Neural progenitor cell (in vitro differentiated cells): ENCODE measurements around the gene DMRTC2. TPM values are rescaled to one million over a fixed set of nuclear protein-coding genes. Genes with fewer than 3 reads are reported as not detected.
"Not testable (repeated sequence)": the region's sequence is repeated elsewhere in the genome, so short reads cannot be mapped to it uniquely, and the experiment has no call there.

ENCODE experiments used
- DNase-seq: peaks from one replicate; pipeline ENCODE4 v3.0.0-alpha.2; 2016; ENCODE audit warnings: low spot score
- H2AFZ ChIP-seq: fragments of 200-600 bp; sonication (generic); replicated peaks from 2 replicates; pipeline ENCODE4 v1.6.1; 2016; ENCODE audit warnings: antibody characterized with exemption
- H3F3A ChIP-seq: fragments of 200-600 bp; sonication (generic); 2 replicates; pipeline ENCODE4 v1.6.1; 2016; ENCODE audit warnings: antibody characterized with exemption, low read depth
- H3K27ac ChIP-seq: fragments of 200-600 bp; sonication (generic); 2 replicates; pipeline ENCODE4 v1.5.1; 2016; ENCODE audit warnings: mild to moderate bottlenecking
- H3K27me3 ChIP-seq: fragments of 200-600 bp; sonication (generic); 2 replicates; pipeline ENCODE4 v1.6.1; 2016; ENCODE audit warnings: mild to moderate bottlenecking, moderate library complexity
- H3K36me3 ChIP-seq: fragments of 200-600 bp; sonication (generic); 2 replicates; pipeline ENCODE4 v1.5.1; 2016
- H3K4me1 ChIP-seq: fragments of 200-600 bp; sonication (generic); 2 replicates; pipeline ENCODE4 v1.6.1; 2016; ENCODE audit warnings: mixed run types
- H3K4me2 ChIP-seq: fragments of 200-600 bp; sonication (generic); 2 replicates; pipeline ENCODE4 v1.6.1; 2016
- H3K4me3 ChIP-seq: fragments of 200-600 bp; sonication (generic); 2 replicates; pipeline ENCODE4 v1.5.1; 2016
- H3K79me2 ChIP-seq: fragments of 200-600 bp; sonication (generic); 2 replicates; pipeline ENCODE4 v1.6.1; 2016; ENCODE audit warnings: low read depth
- H3K9ac ChIP-seq: fragments of 200-600 bp; sonication (generic); 2 replicates; pipeline ENCODE4 v1.6.1; 2016
- H3K9me3 ChIP-seq: fragments of 200-600 bp; sonication (generic); 2 replicates; pipeline ENCODE4 v1.5.1; 2016; ENCODE audit warnings: low read depth
- H4K20me1 ChIP-seq: fragments of 200-600 bp; sonication (generic); 2 replicates; pipeline ENCODE4 v1.6.1; 2016; ENCODE audit warnings: low read depth
- H3K27ac Mint-ChIP-seq: 3 replicates; pipeline ENCODE4 v1.8.0; 2021; ENCODE audit warnings: mixed read lengths
- H3K27me3 Mint-ChIP-seq: 2 replicates; pipeline ENCODE4 v1.8.0; 2022; ENCODE audit warnings: low read depth, mild to moderate bottlenecking, inconsistent platforms, moderate library complexity, mixed read lengths; ENCODE audit not compliant: insufficient read depth
- H3K36me3 Mint-ChIP-seq: 3 replicates; pipeline ENCODE4 v1.8.0; 2021; ENCODE audit warnings: mixed read lengths
- H3K4me1 Mint-ChIP-seq: 3 replicates; pipeline ENCODE4 v1.8.0; 2021; ENCODE audit warnings: mixed read lengths
- H3K4me3 Mint-ChIP-seq: 3 replicates; pipeline ENCODE4 v1.8.0; 2021; ENCODE audit warnings: mild to moderate bottlenecking, moderate library complexity, mixed read lengths
- H3K9me3 Mint-ChIP-seq: 3 replicates; pipeline ENCODE4 v1.8.0; 2020; ENCODE audit warnings: mixed read lengths
- CTCF ChIP-seq: fragments of 200-600 bp; sonication (generic); IDR thresholded peaks from 2 replicates; pipeline ENCODE4 v1.5.1; 2017; ENCODE audit warnings: antibody characterized with exemption, mild to moderate bottlenecking
- EZH2 ChIP-seq: fragments of 200-600 bp; sonication (generic); IDR thresholded peaks from 2 replicates; pipeline ENCODE4 v1.6.1; 2017; ENCODE audit warnings: antibody characterized with exemption, mild to moderate bottlenecking, moderate library complexity
- EZH2phosphoT487 ChIP-seq: fragments of 200-600 bp; sonication (generic); IDR thresholded peaks from 2 replicates; pipeline ENCODE4 v1.6.1; 2017; ENCODE audit warnings: antibody characterized with exemption
- total RNA-seq: library from RNA; depleted of rRNA; stranded (reverse); fragments of >200 nt; gene quantifications from 2 replicates; pipeline ENCODE4 v1.2.3, GENCODE V29; 2015; ENCODE audit warnings: low replicate concordance

DMRTC2 gene
- total RNA-seq, 1 donor from 2014 or later: not detected

- no peaks in the 10 kb centered on the region for H3K9me3 ChIP-seq
- no peaks in the 10 kb centered on the region for H3K36me3 ChIP-seq
- H3K36me3 Mint-ChIP-seq: peaks cover 9% of the 10 kb centered on the region
- no peak overlapping the region for H3K27ac Mint-ChIP-seq
- no peak overlapping the region for H2AFZ ChIP-seq
- no peak overlapping the region for H3K9ac ChIP-seq
- no peaks in the 10 kb centered on the region for H3K4me1 ChIP-seq
- no peak overlapping the region for H3K4me3 Mint-ChIP-seq
- peaks cover 57% of the 10 kb centered on the region for H3F3A ChIP-seq
- H3K27ac ChIP-seq: no peak overlapping the region
- TF ChIP-seq EZH2phosphoT487: no peak
- TF ChIP-seq EZH2: no peak
- peaks cover 4% of the 10 kb centered on the region for H3K27me3 ChIP-seq
- no peaks in the 10 kb centered on the region for H3K4me1 Mint-ChIP-seq
- no peak overlapping the region for H3K4me3 ChIP-seq
- no peak overlapping the region for H3K4me2 ChIP-seq
- H3K9me3 Mint-ChIP-seq: no peaks in the 10 kb centered on the region
- no peak for DNase-seq
- peaks cover 13% of the 10 kb centered on the region for H3K79me2 ChIP-seq
- H4K20me1 ChIP-seq: peaks cover 60% of the 10 kb centered on the region
- peaks cover 3% of the 10 kb centered on the region for H3K27me3 Mint-ChIP-seq
Measured at GRCh38 chr19:41872384-41872774, 27.5 kb downstream of the DMRTC2 start.

- Mint-ChIP-seq H3K27me3 (peaks cover 3% of the 10 kb centered on the region), H3K27ac (no peak overlapping the region), H3K4me3 (no peak overlapping the region), H3K4me1 (no peaks in the 10 kb centered on the region), H3K9me3 (no peaks in the 10 kb centered on the region), H3K36me3 (peaks cover 7% of the 10 kb centered on the region)
- Histone ChIP-seq H3K36me3 (no peaks in the 10 kb centered on the region), H3K9ac (no peak overlapping the region), H3F3A (peaks cover 51% of the 10 kb centered on the region), H3K27me3 (peaks cover 5% of the 10 kb centered on the region), H3K9me3 (no peaks in the 10 kb centered on the region), H3K27ac (no peak overlapping the region), H2AFZ (no peak overlapping the region), H3K4me1 (no peaks in the 10 kb centered on the region), H3K4me3 (no peak overlapping the region), H3K79me2 (peaks cover 7% of the 10 kb centered on the region), H4K20me1 (peaks cover 54% of the 10 kb centered on the region), H3K4me2 (no peak overlapping the region)
- DNase-seq: peak; percentile 87
- peak; percentile 79 for TF ChIP-seq CTCF
- TF ChIP-seq EZH2: no peak
- TF ChIP-seq EZH2phosphoT487: no peak
Measured at GRCh38 chr19:41872775-41873647, 28.2 kb downstream of the DMRTC2 start.

- DNase-seq, H3K27ac ChIP-seq, H3K4me1 ChIP-seq, H3K36me3 Mint-ChIP-seq, H3K4me3 ChIP-seq, H3K9ac ChIP-seq, H3K4me2 ChIP-seq, H3K9me3 Mint-ChIP-seq, H3K79me2 ChIP-seq, H3K36me3 ChIP-seq, H3K27ac Mint-ChIP-seq, H3K9me3 ChIP-seq, H2AFZ ChIP-seq, H3K4me1 Mint-ChIP-seq, H3K4me3 Mint-ChIP-seq: not testable (repeated sequence)
- H4K20me1 ChIP-seq: peaks cover 27% of the 10 kb centered on the region
- peaks cover 25% of the 10 kb centered on the region for H3K27me3 ChIP-seq
- peaks cover 12% of the 10 kb centered on the region for H3K27me3 Mint-ChIP-seq
- H3F3A ChIP-seq: peaks cover 26% of the 10 kb centered on the region
Measured at GRCh38 chr19:41875973-41876372, 31.1 kb downstream of the DMRTC2 start.

- peaks cover 20% of the 10 kb centered on the region for H3K27me3 Mint-ChIP-seq
Measured at GRCh38 chr19:41876847-41877832, 32.3 kb downstream of the DMRTC2 start, which contains the start of gene CD79A. Gene CD79A (plus strand): TSS chr19:41877279. CDS start chr19:41877305, 26 bp downstream.

More at GRCh38 chr19:41876847-41877832, 32.3 kb downstream of the DMRTC2 start, which contains the start of gene CD79A:
- H3K9me3 Mint-ChIP-seq: no peaks in the 10 kb centered on the region
- no peaks in the 10 kb centered on the region for H3K36me3 Mint-ChIP-seq
- Histone ChIP-seq H3K27ac (no peak within 1 kb of the TSS), H3K9me3 (no peaks in the 10 kb centered on the region), H3K27me3 (peaks cover 37% of the 10 kb centered on the region), H3F3A (peaks cover 18% of the 10 kb centered on the region), H4K20me1 (peaks cover 15% of the 10 kb centered on the region), H2AFZ (no peak within 1 kb of the TSS), H3K4me2 (no peak within 1 kb of the TSS), H3K79me2 (no peaks in the 10 kb centered on the region), H3K9ac (no peak within 1 kb of the TSS), H3K36me3 (no peaks in the 10 kb centered on the region), H3K4me3 (no peak within 1 kb of the TSS), H3K4me1 (no peaks in the 10 kb centered on the region)
- TF ChIP-seq EZH2 (no peak), CTCF (no peak), EZH2phosphoT487 (no peak)
- H3K27ac Mint-ChIP-seq: no peak within 1 kb of the TSS
- DNase-seq: no peak
- peaks cover 1% of the 10 kb centered on the region for H3K4me1 Mint-ChIP-seq
- no peak within 1 kb of the TSS for H3K4me3 Mint-ChIP-seq
